Measurements from ENCODE around the gene PDE6H.

Gene PDE6H

DNA sequence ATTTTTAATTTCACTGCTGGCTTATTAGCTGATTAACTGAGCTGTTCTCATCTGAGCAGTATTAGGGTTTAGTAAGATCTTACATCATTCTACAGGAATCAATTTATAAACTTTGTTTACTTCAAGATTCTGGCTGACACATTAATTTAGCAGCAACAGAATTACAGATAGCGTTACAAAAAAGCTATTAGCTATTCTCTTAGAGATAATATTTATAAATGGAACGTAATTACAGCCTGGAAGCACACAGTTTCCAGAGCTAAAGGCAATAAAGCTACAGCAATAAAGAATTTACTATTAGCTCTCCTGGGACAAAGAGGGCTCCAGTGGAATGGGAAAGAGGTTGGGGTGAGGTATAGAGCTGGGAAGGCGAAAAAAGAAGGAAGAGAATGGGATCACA, 34.7 kb downstream of the PDE6H start:
- TF ChIP-seq CTCF (IDR thresholded peaks at IDR 0.05; ENCODE audit: borderline replicate concordance, control extremely low read depth, extremely low read depth, insufficient read depth, missing control alignments) = no peak
- no peak for DNase-seq (ENCODE audit: low spot score)
- in situ Hi-C loops (cut with MboI; ENCODE audit: low sequenced_read_pairs, unreplicated experiment) = no loop called here

DNA sequence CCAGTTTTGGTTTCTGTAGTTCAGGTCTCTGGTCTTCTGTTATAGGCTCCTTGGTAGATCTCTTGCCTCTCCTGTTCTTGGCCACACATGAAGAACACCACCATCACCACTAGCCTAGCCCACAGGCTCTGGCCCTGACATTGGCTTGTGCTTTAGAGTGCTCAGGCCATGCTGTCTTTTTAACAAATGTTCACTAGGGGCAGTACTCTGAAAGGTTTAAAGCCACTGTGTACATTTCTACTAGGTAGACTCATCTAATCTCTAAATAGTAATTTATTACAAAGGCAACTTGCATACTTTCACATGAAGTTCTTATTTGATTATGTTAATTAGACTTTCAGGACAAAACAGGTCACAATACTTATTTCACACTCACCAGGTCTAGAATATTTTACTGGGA, 38.3 kb downstream of the PDE6H start:
- no peak for TF ChIP-seq CTCF (IDR thresholded peaks at IDR 0.05; ENCODE audit: borderline replicate concordance, control extremely low read depth, extremely low read depth, insufficient read depth, missing control alignments)
- no peak for DNase-seq (ENCODE audit: low spot score)
- in situ Hi-C loops (cut with MboI; ENCODE audit: low sequenced_read_pairs, unreplicated experiment) = no loop called here

DNA sequence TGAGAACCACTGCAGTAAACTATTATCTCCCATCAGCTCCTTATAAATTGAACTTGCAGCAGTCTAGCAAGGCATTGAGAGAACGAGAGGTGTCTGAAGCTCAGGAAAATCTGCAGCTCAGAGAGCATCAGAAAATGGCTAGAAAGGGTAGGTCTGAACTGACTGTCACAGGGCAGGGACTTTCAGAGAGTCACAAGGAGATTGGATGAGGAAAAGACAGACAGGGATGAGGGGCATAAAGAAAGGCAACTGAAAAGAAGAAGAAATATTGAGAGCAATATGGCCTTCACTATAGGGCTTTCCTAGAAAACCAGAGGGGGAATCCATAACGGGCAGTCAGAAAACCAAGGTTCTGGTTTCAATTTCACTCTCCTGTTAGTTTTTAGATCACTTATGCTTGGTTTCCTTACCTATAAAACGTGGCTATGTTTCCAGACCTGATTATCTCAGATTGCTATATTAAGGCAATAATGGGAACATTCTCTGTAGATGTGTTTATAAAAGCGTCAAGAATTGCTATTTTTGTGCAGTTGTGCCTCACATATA, 40.9 kb downstream of the PDE6H start:
- TF ChIP-seq CTCF (IDR thresholded peaks at IDR 0.05; ENCODE audit: borderline replicate concordance, control extremely low read depth, extremely low read depth, insufficient read depth, missing control alignments) = no peak
- in situ Hi-C loops (cut with MboI; ENCODE audit: low sequenced_read_pairs, unreplicated experiment) = no loop called here
- no peak for DNase-seq (ENCODE audit: low spot score)

GRCh38 chr12:15014708-15015107, 41.9 kb downstream of the PDE6H start:
- DNase-seq (ENCODE audit: low spot score) = no peak
- no peak for TF ChIP-seq CTCF (IDR thresholded peaks at IDR 0.05; ENCODE audit: borderline replicate concordance, control extremely low read depth, extremely low read depth, insufficient read depth, missing control alignments)
- in situ Hi-C loops (cut with MboI; ENCODE audit: low sequenced_read_pairs, unreplicated experiment) = no loop called here

GRCh38 chr12:15015121-15015520, 42.3 kb downstream of the PDE6H start:
- no peak for TF ChIP-seq CTCF (IDR thresholded peaks at IDR 0.05; ENCODE audit: borderline replicate concordance, control extremely low read depth, extremely low read depth, insufficient read depth, missing control alignments)
- in situ Hi-C loops (cut with MboI; ENCODE audit: low sequenced_read_pairs, unreplicated experiment) = no loop called here
- no peak for DNase-seq (ENCODE audit: low spot score)

DNA sequence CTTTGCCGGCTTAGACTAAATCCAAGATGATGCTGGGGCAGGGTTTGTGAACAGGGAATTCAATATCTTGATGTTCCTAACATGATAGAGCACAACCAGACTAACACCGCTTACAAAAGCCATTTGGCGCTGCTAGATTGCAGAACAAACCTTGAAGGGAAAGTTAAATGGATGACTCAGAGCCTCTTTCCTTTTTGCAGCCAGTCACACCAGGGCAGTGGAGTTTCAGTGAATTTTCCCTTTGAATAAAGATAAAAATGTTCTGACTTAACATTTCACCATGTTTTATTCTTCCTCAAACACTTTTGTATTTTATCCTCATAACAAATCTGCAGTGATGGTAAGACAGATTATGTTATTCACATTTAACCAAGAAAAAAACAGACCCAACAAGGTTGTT, 47.3 kb downstream of the PDE6H start:
- DNase-seq (ENCODE audit: low spot score) = no peak
- TF ChIP-seq CTCF (IDR thresholded peaks at IDR 0.05; ENCODE audit: borderline replicate concordance, control extremely low read depth, extremely low read depth, insufficient read depth, missing control alignments) = no peak
- in situ Hi-C loops (cut with MboI; ENCODE audit: low sequenced_read_pairs, unreplicated experiment) = no loop called here
